ENCODE results near the gene CYP4F8.

- TF ChIP-seq CTCF (IDR thresholded peaks at IDR 0.05) (no peak), POLR2A (IDR thresholded peaks at IDR 0.05) (no peak)
Measured at GRCh38 chr19:15583346-15583745, 31.7 kb upstream of the CYP4F8 start.

Data from Peyer's patch (tissue), 4 donors.